ENCODE measurements around the gene RANBP3L.

RANBP3L gene

DNA sequence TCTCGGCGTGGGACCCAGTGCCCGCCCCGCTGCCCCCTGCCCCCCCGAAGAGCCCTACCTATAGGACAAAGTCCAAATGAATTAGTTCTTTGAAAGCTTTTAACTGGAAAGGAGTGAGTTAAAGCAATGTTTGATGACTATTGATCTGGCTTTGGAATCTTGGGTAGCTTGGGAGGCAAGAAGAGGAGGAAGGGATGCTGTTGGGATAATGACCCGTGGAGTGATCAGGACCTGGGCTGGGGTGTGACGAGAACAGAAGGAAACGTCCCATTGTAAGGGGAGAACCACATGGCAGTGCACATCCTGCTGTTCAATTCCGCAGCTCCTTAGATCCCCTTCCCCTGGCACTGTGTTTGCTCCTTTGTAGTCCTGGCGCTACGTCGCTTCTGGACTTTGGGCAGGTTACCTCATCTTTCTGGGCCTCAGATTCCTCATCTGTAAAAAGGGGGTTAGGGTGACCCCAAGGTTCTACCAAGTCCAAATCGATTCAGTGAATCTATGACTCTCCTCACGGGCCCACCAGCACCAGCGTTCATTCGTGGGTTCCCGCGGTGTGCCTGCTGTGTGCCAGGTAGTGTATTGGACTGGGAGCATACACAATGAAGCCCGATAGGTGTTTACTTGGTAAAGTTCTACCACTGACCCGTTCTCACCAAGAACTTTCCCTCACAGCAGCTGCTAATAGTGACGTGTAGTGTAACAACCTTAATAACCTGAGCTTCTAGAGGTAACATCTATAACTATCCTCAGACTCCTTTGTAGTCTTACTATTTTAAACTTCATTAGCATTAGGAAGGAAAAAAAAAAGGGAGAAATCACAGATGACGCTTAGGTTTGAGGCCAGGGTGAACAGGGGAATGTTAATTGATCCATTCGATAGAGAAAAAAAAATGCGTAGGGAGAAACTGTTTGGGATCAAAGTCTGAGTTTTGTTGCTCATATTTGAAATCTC, 58.9 kb downstream of the RANBP3L start:
- no peak for DNase-seq

DNA sequence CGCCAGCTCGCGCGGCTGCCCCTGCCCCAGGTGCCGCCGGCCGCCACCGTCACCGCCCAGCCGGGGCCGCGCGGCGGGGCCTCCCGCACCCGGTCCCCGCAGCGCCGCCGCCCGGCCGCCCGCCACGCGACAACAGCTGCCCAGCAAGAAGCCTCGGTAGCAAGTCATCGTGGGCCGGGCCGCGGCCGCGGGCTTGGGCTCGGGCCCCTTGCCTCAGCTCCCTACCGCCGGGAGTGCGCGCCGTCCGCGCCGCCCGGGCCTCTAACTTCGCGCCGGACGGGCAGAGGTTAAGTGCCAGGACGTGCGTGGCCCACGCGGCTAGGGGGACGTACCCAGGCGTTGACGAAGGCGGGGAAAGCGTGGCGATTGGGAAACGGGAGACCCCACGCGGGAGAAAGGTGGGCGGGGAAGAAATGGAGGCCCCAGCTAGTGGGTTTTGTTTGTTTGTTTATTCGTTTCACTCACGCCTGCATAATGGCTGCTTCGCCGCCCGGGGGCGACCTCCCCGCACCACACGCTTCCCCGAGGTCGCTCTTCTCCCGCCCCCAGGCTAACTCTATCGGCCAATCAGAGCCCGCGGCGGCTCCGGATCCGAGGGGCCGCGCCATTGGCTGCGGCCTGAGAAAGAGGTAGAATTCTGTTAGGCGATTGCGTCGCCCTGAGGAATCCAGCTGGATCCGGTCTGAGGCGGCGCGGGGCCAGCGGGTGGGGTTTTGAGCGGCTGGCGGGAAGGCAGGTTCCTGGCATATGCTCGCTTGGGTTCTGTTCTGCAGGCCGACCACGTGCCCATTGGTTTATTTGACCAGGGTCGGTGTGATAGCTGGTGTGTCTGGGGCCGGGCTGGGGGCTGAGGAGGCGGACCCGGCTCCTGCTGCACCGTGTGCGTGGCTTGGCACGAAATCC, 59.8 kb downstream of the RANBP3L start, which contains the start of gene NADK2:
Gene NADK2 (minus strand): TSS at position 295 of the 903 bp plus-strand sequence. CDS start 127 bp downstream, at position 168.
- DNase-seq = peak; percentile 93 to 97

GRCh38 chr5:36240779-36241630, 60.7 kb downstream of the RANBP3L start:
- peak in 1 of 2 donors; percentile 31 for DNase-seq

GRCh38 chr5:36239370-36240293, 62.1 kb downstream of the RANBP3L start:
- DNase-seq = no peak

GRCh38 chr5:36238502-36239295, 63.0 kb downstream of the RANBP3L start:
- no peak for DNase-seq

DNA sequence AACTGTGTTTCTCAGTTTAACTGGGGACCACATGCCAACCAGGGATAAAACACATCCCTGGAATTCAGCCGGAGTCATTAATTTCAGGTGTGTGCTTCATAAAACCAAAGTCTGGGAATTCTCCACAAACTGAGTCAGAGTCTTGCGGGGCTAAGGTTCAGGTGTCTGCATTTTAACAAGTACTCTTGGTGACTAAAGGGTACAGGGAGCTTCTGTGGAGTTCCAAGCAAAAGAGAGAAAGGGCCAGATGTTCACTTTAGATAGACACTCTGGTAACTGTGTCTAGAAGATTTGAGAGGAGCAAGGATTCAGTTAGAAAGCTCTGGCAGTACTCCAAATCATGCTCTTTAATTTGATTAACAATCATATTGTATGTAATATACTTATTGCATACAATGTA, 64.0 kb downstream of the RANBP3L start:
- no peak for DNase-seq

GRCh38 chr5:36236801-36237200, 64.9 kb downstream of the RANBP3L start:
- no peak for DNase-seq

- DNase-seq = no peak
These were observed 69.2 kb downstream of the RANBP3L start for GRCh38 chr5:36232533-36232932.

DNA sequence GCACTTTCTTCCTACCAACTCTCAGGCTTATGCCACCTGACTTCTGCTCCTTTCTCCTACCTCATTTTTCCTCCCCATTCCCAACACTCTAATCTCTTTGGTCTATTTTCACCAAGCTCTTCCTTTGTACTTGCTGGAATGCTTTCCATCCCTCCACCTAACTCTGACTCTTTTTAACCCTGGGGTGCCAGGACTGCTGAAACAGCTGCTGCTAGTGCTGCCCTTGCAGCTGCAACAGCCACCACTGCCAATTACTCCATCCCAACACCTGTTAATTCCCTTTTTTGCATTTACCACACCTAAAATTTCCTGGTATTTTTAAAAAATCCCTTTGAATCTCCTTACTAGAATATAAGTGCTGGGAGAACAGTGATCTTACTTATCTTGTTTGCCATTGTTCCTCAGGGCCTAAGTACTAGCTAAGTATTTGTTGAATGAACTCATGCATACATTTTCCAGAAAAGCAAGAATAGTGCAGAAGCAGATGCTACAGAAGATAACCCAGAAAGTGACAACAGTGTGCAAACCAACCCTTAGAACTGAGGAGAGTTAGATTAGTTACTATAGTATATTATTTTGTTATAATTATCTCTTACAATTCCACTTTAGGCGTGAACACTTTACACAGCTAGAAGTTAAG, 71.4 kb downstream of the RANBP3L start:
- DNase-seq = no peak

DNA sequence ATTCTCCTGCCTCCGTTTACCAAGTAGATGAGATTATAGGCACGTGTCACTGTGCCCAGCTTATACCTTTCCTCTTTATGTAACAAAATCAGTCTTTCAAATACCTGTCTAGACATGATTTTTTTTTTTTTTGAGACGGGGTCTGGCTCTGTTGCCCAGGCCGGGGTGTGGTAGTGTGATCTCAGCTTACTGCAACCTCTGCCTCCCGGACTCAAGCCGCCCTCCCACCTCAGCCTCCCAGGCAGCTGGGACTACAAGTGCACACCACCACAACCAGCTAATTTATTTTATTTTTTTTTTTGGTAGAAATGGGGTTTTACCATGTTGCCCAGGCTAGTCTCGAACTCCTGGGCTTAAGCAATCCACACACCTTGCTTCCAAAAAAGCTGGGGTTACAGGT, 73.2 kb downstream of the RANBP3L start:
- DNase-seq = no peak

- DNase-seq = no peak
These were observed 74.7 kb downstream of the RANBP3L start for GRCh38 chr5:36227046-36227445.

DNA sequence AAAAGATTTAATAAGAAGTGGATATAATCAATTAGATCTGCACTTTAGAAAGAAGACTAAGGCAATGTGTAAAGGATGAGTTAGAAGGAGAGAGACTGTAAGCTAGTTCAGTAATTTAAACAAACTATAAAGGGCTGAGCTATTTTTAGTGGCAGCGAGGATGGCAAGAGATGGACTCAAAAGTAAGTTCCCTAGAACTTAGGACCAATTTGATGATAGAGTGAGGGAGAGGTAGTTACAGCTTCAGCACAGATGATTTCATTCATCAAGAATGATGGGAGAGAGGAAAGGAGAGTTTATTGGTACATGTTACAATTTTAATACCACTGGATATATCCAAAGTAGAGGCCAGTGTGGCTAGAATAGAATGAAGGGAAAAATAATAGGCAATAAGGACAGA, 79.1 kb downstream of the RANBP3L start:
- DNase-seq = no peak

- no peak for DNase-seq
These were observed 83.7 kb downstream of the RANBP3L start for GRCh38 chr5:36217988-36218387.

GRCh38 chr5:36217567-36217966, 84.1 kb downstream of the RANBP3L start:
- DNase-seq = no peak

DNA sequence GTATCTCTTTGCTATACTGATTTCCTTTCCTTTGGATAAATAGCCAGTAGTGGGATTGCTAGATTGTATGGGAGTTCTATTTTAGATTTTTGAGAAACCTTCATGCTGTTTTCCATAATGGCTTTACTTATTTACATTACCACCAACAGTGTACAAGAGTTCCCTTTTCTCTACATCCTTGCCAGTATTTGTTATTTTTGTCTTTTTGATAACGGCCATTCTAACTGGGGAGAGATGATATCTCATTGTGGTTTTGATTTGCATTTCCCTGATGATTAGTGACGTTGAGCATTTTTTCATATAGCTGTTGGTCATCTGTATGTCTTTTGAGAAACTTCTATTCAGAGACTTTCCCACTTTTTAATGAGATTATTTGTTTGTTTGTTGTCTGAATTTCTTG, 85.8 kb downstream of the RANBP3L start:
- no peak for DNase-seq

DNA sequence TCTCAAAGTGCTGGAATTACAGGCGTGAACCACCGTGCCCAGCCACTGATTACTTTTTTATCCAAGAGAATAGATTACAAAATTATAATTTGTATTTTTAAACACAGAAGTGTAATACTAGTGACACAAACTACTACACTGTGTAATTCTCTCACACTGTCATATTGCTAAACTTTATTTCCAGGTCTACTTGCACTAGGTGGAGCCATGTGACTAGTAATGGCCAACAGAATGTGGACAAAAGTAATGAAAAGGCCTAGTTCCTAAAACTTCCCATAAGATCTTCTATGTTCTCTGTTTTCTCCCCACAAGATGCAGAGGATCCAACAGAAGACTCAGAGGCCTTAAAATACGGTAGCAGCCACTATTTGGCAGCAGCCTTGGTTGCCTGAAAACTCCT, 87.3 kb downstream of the RANBP3L start:
- DNase-seq = no peak

GRCh38 chr5:36209664-36210063, 92.0 kb downstream of the RANBP3L start:
- DNase-seq = no peak

DNA sequence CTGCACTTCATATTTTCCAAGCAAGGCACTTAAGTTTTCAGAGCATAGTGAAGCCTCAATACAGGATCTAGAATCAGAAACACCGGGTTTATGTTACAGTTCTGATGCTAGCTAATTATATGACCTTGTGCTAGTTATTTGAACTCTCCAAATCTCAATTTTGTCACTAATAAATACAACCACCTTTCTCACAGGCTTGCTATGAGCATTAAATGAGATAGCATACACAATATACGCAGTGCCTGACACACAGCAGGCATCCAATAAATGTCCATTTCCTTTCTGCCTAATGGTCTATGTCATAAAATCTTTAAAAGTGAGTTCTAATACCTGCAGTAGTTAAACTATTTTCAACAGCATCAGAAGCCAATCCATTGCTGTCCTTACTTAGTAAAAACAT, 92.9 kb downstream of the RANBP3L start:
- no peak for DNase-seq

GRCh38 chr5:36206913-36207312, 94.8 kb downstream of the RANBP3L start:
- DNase-seq = no peak

GRCh38 chr5:36205329-36205728, 96.4 kb downstream of the RANBP3L start:
- no peak for DNase-seq
